Uterus (tissue), 4 donors: Measurements from ENCODE around the gene UCK2. TPM values are rescaled to one million over a fixed set of nuclear protein-coding genes. Genes with fewer than 3 reads are reported as not detected.

Source experiments
- DNase-seq, 2 donors: peaks; one replicate each; pipeline ENCODE4 v3.0.0-alpha.2; 2019 to 2020
- H3K27ac ChIP-seq, 2 donors: fragments of 200-600 bp; sonication (generic); 1 replicate in 1 of 2; 2 replicates in 1 of 2; pipeline ENCODE4 v1.5.1; 2016 to 2018
- H3K27me3 ChIP-seq, 2 donors: fragments of 200-600 bp; sonication (generic); one replicate each; pipeline ENCODE4 v1.5.1; 2018 to 2019; ENCODE audit warnings: control low read depth in 1 of 2
- H3K36me3 ChIP-seq, 2 donors: fragments of 200-600 bp; sonication (generic); one replicate each; pipeline ENCODE4 v1.5.1; 2019; ENCODE audit warnings: control low read depth in 1 of 2
- H3K4me1 ChIP-seq, 2 donors: fragments of 200-600 bp; sonication (generic); one replicate each; pipeline ENCODE4 v1.5.1; 2018 to 2019; ENCODE audit warnings: control low read depth in 1 of 2
- H3K4me3 ChIP-seq, 2 donors: fragments of 200-600 bp; sonication (generic); 1 replicate in 1 of 2; 2 replicates in 1 of 2; pipeline ENCODE4 v1.5.1; 2018 to 2019; ENCODE audit warnings: mild to moderate bottlenecking in 1 of 2
- H3K9me3 ChIP-seq, 2 donors: fragments of 200-600 bp; sonication (generic); one replicate each; pipeline ENCODE4 v1.5.1; 2019; ENCODE audit warnings: control low read depth in 1 of 2
- POLR2A ChIP-seq, 2 donors: fragments of 450-650 bp; IDR thresholded peaks; one replicate each; pipeline ENCODE4 v1.6.1; 2016; ENCODE audit warnings: antibody characterized with exemption in 2 of 2, mild to moderate bottlenecking in 1 of 2, moderate library complexity in 1 of 2
- intact Hi-C: fragments of 100-400 bp; cut with DNase I; formaldehyde crosslinking; loops from one replicate; pipeline ENCODE4 v1.15.1; 2023; ENCODE audit warnings: low total_unique reads
- total RNA-seq, 4 donors: library from RNA; depleted of rRNA in 3 of 4; stranded (reverse); fragments of >200 nt in 3 of 4; gene quantifications; one replicate each; pipeline versions ENCODE4 v1.1.0 to v1.2.4, GENCODE V29; 2014 to 2023
- TF ChIP-seq, protein P1 (sequence below), 4 experiments: fragments of 200-600 bp in 2 of 4; fragments of 450-650 bp in 2 of 4; sonication (generic) in 2 of 4; IDR thresholded peaks; one replicate each; pipeline ENCODE4 v1.5.1; 2016 to 2019; ENCODE audit warnings: antibody characterized with exemption in 4 of 4, mild to moderate bottlenecking in 2 of 4, moderate library complexity in 1 of 4
- donor health status: DM: yes; HTN: yes; CAD: no.

UCK2 gene
- total RNA-seq, 4 donors from 2014 or later, result 3.5 to 34.1 (median 25.7) TPM

DNA sequence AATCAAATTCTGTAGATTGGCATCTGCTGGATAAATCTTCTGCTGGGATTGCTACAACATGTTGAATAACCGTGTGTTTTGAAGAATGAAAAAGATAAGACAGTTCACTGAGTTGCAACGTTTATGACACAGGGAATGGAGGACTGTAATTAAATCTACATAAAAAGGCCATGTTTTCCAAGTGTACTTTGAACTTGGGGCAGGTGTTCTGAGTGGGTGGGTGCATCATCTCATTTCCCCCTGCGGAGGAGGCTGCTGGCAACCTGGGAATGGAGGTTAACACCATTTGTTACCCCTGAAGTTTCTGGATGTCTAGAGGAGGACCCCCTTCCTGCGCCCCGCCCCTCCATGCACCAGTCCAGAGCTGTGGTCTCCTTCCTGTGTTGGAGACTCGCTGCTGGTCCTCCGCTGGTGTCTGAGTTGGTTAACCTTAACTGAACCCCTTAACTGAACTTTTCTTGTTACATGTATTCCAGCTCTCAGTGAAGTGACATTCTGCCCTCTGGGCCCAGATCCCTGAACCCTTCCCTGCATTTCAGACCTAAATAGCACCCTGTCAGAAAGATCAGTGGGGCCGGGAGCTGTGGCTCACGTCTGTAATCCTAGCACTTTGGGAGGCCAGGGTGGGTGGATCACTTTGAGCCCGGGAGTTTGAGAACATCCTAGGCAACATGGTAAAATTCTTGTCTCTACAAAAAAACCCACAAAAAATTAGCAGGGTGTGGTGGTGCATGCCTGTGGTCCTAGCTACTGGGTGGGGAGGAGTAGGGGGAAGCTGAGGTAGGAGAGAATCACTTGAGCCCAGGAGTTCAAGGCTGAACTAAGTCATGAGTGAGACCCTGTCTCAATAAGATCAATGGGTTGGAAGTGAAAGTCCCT lies 31.8 kb downstream of the UCK2 start:
- intact Hi-C loops, result no loop called here
- Histone ChIP-seq H3K27ac (no peak overlapping the region), H3K9me3 (no peaks in the 10 kb centered on the region), H3K27me3 (no peaks in the 10 kb centered on the region), H3K4me3 (no peak overlapping the region), H3K36me3 (no peaks in the 10 kb centered on the region), H3K4me1 (no peaks in the 10 kb centered on the region)
- no peak for DNase-seq
- TF ChIP-seq, protein P1, sequence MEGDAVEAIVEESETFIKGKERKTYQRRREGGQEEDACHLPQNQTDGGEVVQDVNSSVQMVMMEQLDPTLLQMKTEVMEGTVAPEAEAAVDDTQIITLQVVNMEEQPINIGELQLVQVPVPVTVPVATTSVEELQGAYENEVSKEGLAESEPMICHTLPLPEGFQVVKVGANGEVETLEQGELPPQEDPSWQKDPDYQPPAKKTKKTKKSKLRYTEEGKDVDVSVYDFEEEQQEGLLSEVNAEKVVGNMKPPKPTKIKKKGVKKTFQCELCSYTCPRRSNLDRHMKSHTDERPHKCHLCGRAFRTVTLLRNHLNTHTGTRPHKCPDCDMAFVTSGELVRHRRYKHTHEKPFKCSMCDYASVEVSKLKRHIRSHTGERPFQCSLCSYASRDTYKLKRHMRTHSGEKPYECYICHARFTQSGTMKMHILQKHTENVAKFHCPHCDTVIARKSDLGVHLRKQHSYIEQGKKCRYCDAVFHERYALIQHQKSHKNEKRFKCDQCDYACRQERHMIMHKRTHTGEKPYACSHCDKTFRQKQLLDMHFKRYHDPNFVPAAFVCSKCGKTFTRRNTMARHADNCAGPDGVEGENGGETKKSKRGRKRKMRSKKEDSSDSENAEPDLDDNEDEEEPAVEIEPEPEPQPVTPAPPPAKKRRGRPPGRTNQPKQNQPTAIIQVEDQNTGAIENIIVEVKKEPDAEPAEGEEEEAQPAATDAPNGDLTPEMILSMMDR (IDR thresholded peaks at IDR 0.05), result no peak
- TF ChIP-seq POLR2A (IDR thresholded peaks at IDR 0.05), result no peak

DNA sequence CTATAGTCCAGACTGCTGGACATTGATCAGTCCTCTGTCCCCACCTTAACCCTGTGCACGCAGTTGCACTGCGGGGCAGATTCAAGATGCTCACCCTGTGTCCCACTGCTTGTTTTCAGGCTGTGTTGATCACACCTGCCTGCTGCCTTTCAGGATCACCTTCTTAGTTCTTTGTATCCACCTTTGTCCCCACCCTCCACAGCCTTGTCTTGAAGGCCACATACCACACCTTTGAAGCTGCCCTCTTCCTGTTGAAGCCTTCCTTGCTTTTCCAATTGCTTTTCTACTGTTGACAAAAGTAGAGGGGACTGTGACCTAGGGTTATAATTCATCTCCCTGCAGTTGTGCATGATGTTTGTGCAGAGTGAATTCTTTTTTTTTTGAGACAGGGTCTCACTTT lies 32.7 kb downstream of the UCK2 start:
- Histone ChIP-seq H3K9me3 (no peaks in the 10 kb centered on the region), H3K4me1 (no peaks in the 10 kb centered on the region), H3K27me3 (no peaks in the 10 kb centered on the region), H3K36me3 (no peaks in the 10 kb centered on the region), H3K4me3 (no peak overlapping the region), H3K27ac (no peak overlapping the region)
- intact Hi-C loops, result no loop called here
- no peak for DNase-seq
- TF ChIP-seq, protein P1 (IDR thresholded peaks at IDR 0.05), result no peak
- no peak for TF ChIP-seq POLR2A (IDR thresholded peaks at IDR 0.05)

DNA sequence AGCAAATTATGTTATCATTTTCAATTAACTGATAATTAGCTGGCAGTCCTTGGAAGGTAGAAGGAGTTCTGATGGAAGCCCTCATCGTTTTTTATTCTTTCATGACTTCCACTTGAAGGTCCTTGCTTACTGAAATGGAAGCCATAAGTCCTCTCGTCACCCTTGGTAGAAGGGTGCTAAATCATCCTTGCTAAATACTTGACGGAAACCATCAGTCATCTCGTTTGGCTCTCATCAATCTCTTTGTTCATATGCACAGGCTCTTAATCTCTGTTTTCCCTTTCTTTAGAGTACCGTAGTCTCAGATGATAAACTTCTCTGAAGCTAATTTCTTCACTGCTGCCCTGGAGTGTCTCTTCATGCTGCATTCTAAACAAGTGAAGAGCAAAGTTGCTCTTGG lies 34.5 kb downstream of the UCK2 start:
- TF ChIP-seq POLR2A (IDR thresholded peaks at IDR 0.05), result no peak
- TF ChIP-seq, protein P1 (IDR thresholded peaks at IDR 0.05), result no peak
- intact Hi-C loops, result no loop called here
- Histone ChIP-seq H3K4me1 (no peaks in the 10 kb centered on the region), H3K27me3 (no peaks in the 10 kb centered on the region), H3K36me3 (no peaks in the 10 kb centered on the region), H3K27ac (no peak overlapping the region), H3K4me3 (no peak overlapping the region), H3K9me3 (no peaks in the 10 kb centered on the region)
- DNase-seq, result no peak

DNA sequence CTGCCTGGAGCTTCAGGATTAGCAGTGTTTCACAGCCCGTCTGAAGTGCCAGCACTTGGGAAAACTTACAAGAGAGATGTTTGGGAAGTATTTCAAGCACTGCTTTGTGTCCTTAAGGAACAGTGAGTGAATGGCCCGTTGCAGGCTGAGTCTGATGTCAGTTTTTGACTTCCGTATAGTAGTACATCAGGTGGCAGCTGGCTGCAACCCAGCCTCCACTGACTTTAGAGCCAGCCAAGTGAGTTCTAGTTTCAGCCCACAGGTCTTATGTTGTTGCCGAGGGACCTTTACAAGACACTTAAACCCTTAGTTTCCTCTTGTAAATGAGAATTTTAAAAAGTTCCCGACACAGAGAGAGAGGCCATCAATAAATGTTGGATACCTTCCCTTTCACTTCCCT lies 35.0 kb downstream of the UCK2 start:
- Histone ChIP-seq H3K27me3 (no peaks in the 10 kb centered on the region), H3K36me3 (no peaks in the 10 kb centered on the region), H3K4me1 (no peaks in the 10 kb centered on the region), H3K4me3 (no peak overlapping the region), H3K9me3 (no peaks in the 10 kb centered on the region), H3K27ac (no peak overlapping the region)
- intact Hi-C loops, result no loop called here
- DNase-seq, result no peak
- TF ChIP-seq POLR2A (IDR thresholded peaks at IDR 0.05), result no peak
- TF ChIP-seq, protein P1 (IDR thresholded peaks at IDR 0.05), result no peak

DNA sequence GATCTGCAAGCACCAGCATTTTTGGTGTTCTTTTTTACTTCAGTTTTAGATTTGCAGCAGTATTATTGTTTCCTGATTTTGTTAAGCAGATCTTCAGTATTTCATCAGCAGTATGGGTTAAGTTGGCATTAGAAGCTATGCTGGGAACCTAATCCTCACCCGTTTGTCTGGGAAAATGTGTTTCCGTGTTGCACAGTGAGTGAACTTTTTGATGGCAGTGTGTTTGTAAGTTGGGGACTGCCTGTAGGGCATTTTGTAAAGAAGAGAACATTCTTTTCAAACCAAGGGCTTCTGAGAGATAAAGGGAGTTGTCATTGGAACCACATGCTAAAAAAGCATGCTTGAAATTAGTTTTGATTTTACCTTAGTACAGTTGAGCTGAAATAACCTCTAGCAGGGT lies 35.9 kb downstream of the UCK2 start:
- Histone ChIP-seq H3K9me3 (no peaks in the 10 kb centered on the region), H3K36me3 (no peaks in the 10 kb centered on the region), H3K4me1 (no peaks in the 10 kb centered on the region), H3K27ac (no peak overlapping the region), H3K4me3 (no peak overlapping the region), H3K27me3 (no peaks in the 10 kb centered on the region)
- intact Hi-C loops, result no loop called here
- DNase-seq, result no peak
- TF ChIP-seq, protein P1 (IDR thresholded peaks at IDR 0.05), result no peak
- no peak for TF ChIP-seq POLR2A (IDR thresholded peaks at IDR 0.05)
